Body of pancreas (tissue), 4 donors: ENCODE data around the gene PBX3. TPM values are rescaled to one million over a fixed set of nuclear protein-coding genes. Genes with fewer than 3 reads are reported as not detected.

Experiments
- ATAC-seq: fragments of 150-250 bp; one replicate; pipeline ENCODE4 v1.9.1; 2016
- DNase-seq, 4 donors: peaks; one replicate each; pipeline ENCODE4 v3.0.0-alpha.2; 2019
- H3K27ac ChIP-seq, 4 donors: fragments of 200-600 bp; sonication (generic); 1 replicate in 3 of 4; 2 replicates in 1 of 4; pipeline versions ENCODE4 v1.5.1 to v1.6.1; 2016 to 2019; ENCODE audit warnings: mild to moderate bottlenecking in 1 of 4, mixed read lengths in 1 of 4, moderate library complexity in 1 of 4
- H3K27me3 ChIP-seq, 2 donors: fragments of 200-600 bp; sonication (generic); one replicate each; pipeline ENCODE4 v1.6.0; 2016; ENCODE audit warnings: mild to moderate bottlenecking in 1 of 2
- H3K36me3 ChIP-seq, 2 donors: fragments of 200-600 bp; sonication (generic); replicated peaks in 1 of 2; 2 replicates each; pipeline ENCODE4 v1.5.1; 2016; ENCODE audit warnings: low read depth in 2 of 2; ENCODE audit not compliant: insufficient read depth in 1 of 2
- H3K4me1 ChIP-seq: fragments of 200-600 bp; sonication (generic); one replicate; pipeline ENCODE4 v1.6.0; 2016
- H3K4me3 ChIP-seq, 2 donors: fragments of 200-600 bp; sonication (generic); 1 replicate in 1 of 2; 2 replicates in 1 of 2; pipeline ENCODE4 v1.5.1; 2016 to 2019
- H3K9me3 ChIP-seq, 3 donors: fragments of 200-600 bp; sonication (generic); 1 replicate in 2 of 3; 2 replicates in 1 of 3; pipeline ENCODE4 v1.5.1; 2016
- POLR2A ChIP-seq, 3 donors: fragments of 450-650 bp; IDR thresholded peaks; one replicate each; pipeline ENCODE4 v1.6.1; 2016; ENCODE audit warnings: antibody characterized with exemption in 3 of 3, mild to moderate bottlenecking in 2 of 3
- WGBS, 2 donors: methylation state at CpG; one replicate each; pipeline ENCODE4 v1.1.5; 2017; 5-methylcytosine and 5-hydroxymethylcytosine counted together
- intact Hi-C: fragments of 100-400 bp; cut with DNase I; formaldehyde crosslinking; loops from one replicate; pipeline ENCODE4 v1.15.1; 2023
- total RNA-seq, 2 donors: library from RNA; depleted of rRNA; stranded (reverse); fragments of >200 nt; gene quantifications; one replicate each; pipeline ENCODE4 v1.1.0, GENCODE V29; 2016
- TF ChIP-seq, protein P1 (sequence below), 7 experiments: fragments of 450-650 bp in 4 of 7; fragments of 200-600 bp in 3 of 7; sonication (generic) in 3 of 7; IDR thresholded peaks; one replicate each; pipeline ENCODE4 v1.5.1; 2016 to 2019; ENCODE audit warnings: antibody characterized with exemption in 7 of 7

The PBX3 gene
- total RNA-seq, 2 donors from 2014 or later, result 12.5 to 36.3 TPM

DNA sequence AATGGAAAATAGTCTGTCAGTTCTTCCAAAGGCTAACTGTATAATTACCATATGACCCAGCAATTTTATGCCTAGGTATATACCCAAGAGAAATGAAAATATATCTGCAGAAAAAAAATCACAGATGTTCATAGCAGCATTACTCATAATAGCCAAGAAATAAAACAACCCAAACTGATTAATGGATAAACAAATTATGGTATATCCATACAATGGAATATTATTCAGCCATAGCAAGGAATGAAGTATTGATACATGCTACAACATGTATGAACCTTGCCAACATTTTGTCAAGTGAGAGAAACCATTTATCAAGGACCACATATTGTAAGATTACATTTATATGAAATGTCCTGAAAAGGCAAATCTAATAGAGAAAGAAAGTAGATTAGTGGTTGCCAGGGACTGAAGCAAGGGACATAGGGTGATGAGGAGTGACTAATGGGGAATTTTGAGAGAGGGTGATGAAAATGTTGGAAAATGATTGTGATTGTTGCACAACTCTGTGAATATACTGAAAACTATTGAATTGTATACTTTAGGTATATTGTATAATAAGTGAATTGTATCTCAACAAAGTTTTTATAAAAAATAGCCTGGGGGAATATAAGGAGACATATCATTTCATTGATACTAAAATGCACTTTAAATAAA, 114.4 kb downstream of the PBX3 start:
- DNase-seq (no peak), ATAC-seq (no peak)
- Histone ChIP-seq H3K27ac (no peak overlapping the region), H3K9me3 (no peaks in the 10 kb centered on the region), H3K27me3 (peaks cover 0 to 2% of the 10 kb centered on the region in 2 donors), H3K4me1 (no peaks in the 10 kb centered on the region), H3K4me3 (no peak overlapping the region), H3K36me3 (no peaks in the 10 kb centered on the region)
- TF ChIP-seq, protein P1, sequence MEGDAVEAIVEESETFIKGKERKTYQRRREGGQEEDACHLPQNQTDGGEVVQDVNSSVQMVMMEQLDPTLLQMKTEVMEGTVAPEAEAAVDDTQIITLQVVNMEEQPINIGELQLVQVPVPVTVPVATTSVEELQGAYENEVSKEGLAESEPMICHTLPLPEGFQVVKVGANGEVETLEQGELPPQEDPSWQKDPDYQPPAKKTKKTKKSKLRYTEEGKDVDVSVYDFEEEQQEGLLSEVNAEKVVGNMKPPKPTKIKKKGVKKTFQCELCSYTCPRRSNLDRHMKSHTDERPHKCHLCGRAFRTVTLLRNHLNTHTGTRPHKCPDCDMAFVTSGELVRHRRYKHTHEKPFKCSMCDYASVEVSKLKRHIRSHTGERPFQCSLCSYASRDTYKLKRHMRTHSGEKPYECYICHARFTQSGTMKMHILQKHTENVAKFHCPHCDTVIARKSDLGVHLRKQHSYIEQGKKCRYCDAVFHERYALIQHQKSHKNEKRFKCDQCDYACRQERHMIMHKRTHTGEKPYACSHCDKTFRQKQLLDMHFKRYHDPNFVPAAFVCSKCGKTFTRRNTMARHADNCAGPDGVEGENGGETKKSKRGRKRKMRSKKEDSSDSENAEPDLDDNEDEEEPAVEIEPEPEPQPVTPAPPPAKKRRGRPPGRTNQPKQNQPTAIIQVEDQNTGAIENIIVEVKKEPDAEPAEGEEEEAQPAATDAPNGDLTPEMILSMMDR (IDR thresholded peaks at IDR 0.05), result no peak
- TF ChIP-seq POLR2A (IDR thresholded peaks at IDR 0.05), result no peak
- intact Hi-C loops, result no loop called here

DNA sequence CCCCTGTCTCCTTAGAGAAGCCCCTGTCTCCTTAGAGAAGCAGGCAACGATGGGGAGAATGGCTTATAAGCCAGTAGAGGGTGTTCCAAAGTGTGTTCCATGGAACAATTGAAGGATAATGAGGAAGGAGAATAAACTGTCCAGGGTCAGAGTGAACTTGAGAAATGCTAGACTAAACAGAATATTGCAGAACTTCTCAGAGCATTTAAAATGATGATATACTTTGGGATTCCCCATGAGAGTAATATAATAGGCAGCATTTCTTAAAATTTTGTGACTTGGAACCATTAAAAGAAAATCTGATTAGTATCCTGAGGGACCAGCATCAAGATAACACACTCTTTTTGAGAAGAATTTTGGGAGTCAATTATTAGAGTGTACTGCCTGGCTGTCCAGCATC, 116.8 kb downstream of the PBX3 start:
- H3K4me3 ChIP-seq, result no peak overlapping the region
- WGBS, 2 donors, result 74 to 90% methylated on average over 1 of the region's 1 CpG
- H3K9me3 ChIP-seq, result no peaks in the 10 kb centered on the region
- no peaks in the 10 kb centered on the region for H3K4me1 ChIP-seq
- H3K27me3 ChIP-seq, result peaks cover 0 to 4% of the 10 kb centered on the region in 2 donors
- H3K27ac ChIP-seq, result no peak overlapping the region
- no peaks in the 10 kb centered on the region for H3K36me3 ChIP-seq
- no peak for DNase-seq
- no peak for ATAC-seq
- TF ChIP-seq POLR2A (IDR thresholded peaks at IDR 0.05), result no peak
- TF ChIP-seq, protein P1 (IDR thresholded peaks at IDR 0.05), result no peak
- intact Hi-C loops, result no loop called here

DNA sequence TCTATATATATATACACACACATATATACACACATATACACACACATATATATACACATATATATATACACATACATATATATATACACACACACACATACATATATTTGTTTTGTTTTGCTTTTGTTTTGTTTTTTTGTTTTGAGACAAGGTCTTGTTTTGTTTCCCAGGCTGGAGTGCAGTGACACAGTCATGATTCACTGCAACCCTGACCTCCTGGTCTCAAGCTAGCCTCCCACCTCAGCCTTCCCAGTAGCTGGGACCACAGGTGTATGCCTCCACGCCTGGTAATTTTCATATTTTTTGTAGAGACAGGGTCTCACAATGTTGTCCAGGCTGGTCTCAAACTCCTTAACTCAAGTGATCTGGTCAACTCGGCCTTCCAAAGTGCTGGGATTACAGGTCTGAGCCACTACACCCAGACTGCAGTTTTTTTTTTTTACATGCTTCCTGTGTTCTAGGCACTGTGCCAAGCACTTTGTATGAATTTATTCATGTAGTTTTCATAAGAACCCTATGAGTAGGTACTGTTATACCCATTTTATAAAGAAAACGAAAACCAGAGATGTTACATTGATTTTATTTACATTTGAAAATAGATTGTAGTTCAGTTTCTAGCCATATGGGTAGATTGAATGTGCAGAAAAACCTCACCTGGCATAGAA, 120.7 kb downstream of the PBX3 start:
- 77 to 86% methylated on average over 3 of the region's 3 CpGs for WGBS, 2 donors
- DNase-seq (no peak), ATAC-seq (no peak)
- Histone ChIP-seq H3K27ac (no peak overlapping the region), H3K9me3 (no peaks in the 10 kb centered on the region), H3K27me3 (peaks cover 0 to 4% of the 10 kb centered on the region in 2 donors), H3K4me1 (no peaks in the 10 kb centered on the region), H3K36me3 (no peaks in the 10 kb centered on the region), H3K4me3 (no peak overlapping the region)
- TF ChIP-seq POLR2A (IDR thresholded peaks at IDR 0.05), result no peak
- TF ChIP-seq, protein P1 (IDR thresholded peaks at IDR 0.05), result no peak
- intact Hi-C loops, result no loop called here

DNA sequence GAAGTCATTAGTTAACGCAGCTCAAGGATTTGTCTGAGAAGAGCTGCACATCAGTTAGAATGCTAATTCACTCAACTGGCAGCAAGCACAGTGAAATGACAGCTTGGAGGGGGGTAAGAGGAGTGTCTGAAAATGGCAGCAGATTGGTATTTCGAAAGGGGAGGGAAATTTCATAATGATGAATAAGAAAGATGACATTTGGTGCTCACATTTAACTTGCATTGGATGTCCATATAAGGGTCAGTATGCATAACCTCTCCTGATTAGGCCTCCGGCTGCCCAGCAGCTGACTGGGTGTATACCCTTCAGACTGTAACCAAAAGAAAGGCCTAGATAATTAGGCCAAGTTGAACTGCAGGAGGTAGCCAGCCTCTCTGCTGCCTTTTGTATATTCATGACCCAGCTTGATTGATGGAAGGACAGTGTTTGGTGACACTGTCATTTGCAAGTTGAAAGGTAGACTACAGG, 131.0 kb downstream of the PBX3 start:
- ATAC-seq, result no peak
- WGBS, 2 donors, result 83 to 88% methylated on average over 3 of the region's 3 CpGs

More for the DNA sequence above, 131.0 kb downstream of the PBX3 start:
- H3K4me1 ChIP-seq, result no peaks in the 10 kb centered on the region
- H3K27ac ChIP-seq, result no peak overlapping the region
- no peaks in the 10 kb centered on the region for H3K9me3 ChIP-seq
- TF ChIP-seq, protein P1 (IDR thresholded peaks at IDR 0.05), result no peak
- no peak for TF ChIP-seq POLR2A (IDR thresholded peaks at IDR 0.05)
- H3K27me3 ChIP-seq, result no peaks in the 10 kb centered on the region
- no peaks in the 10 kb centered on the region for H3K36me3 ChIP-seq
- no peak overlapping the region for H3K4me3 ChIP-seq
- intact Hi-C loops, result no loop called here
- DNase-seq, result no peak
